Right lobe of liver (tissue), 6 donors: Measurements from ENCODE around the gene LTB. TPM values are rescaled to one million over a fixed set of nuclear protein-coding genes. Genes with fewer than 3 reads are reported as not detected.

ENCODE experiments used
- ATAC-seq, 4 donors: fragments of 200-7000 bp; cut with Tn5 transposase; one replicate each; pipeline ENCODE4 v1.9.1; 2020; ENCODE audit warnings: mild to moderate bottlenecking in 4 of 4, moderate library complexity in 4 of 4
- DNase-seq, 3 donors: peaks; one replicate each; pipeline ENCODE4 v3.0.0-alpha.2; 2020
- H3K27ac ChIP-seq, 3 donors: fragments of 200-600 bp; one replicate each; pipeline ENCODE4 v1.8.0; 2022
- H3K27me3 ChIP-seq, 2 donors: fragments of 200-600 bp; one replicate each; pipeline ENCODE4 v1.8.0; 2022
- H3K36me3 ChIP-seq, 4 donors: fragments of 200-600 bp; sonication (generic) in 1 of 4; one replicate each; pipeline versions ENCODE4 v1.5.1 to v1.8.0; 2017 to 2022; ENCODE audit warnings: control low read depth in 1 of 4
- H3K4me1 ChIP-seq, 4 donors: fragments of 200-600 bp; sonication (generic) in 1 of 4; one replicate each; pipeline versions ENCODE4 v1.5.1 to v1.8.0; 2017 to 2022; ENCODE audit warnings: control low read depth in 1 of 4
- H3K4me3 ChIP-seq, 3 donors: fragments of 200-600 bp; one replicate each; pipeline ENCODE4 v1.8.0; 2022
- H3K9me3 ChIP-seq, 4 donors: fragments of 200-600 bp; sonication (generic) in 1 of 4; one replicate each; pipeline versions ENCODE4 v1.5.1 to v1.8.0; 2017 to 2022; ENCODE audit warnings: control low read depth in 1 of 4
- POLR2A ChIP-seq: fragments of 450-650 bp; IDR thresholded peaks from one replicate; pipeline ENCODE4 v1.6.1; 2017; ENCODE audit warnings: antibody characterized with exemption, mild to moderate bottlenecking
- WGBS: methylation state at CpG from one replicate; pipeline ENCODE4 v1.1.6; 2018; ENCODE audit warnings: low coverage, low lambda C conversion rate; ENCODE audit not compliant: insufficient coverage; ENCODE audit errors: missing lambda C conversion rate; 5-methylcytosine and 5-hydroxymethylcytosine counted together
- intact Hi-C, 2 donors: fragments of 100-400 bp; cut with DNase I; formaldehyde crosslinking; loops; one replicate each; pipeline versions ENCODE4 v1.11.2 to v1.14.1; 2022
- total RNA-seq, 6 experiments: library from RNA; depleted of rRNA in 2 of 6; stranded (reverse); fragments of >200 nt in 2 of 6; fragmentation: NEBNext Ultra II Directional in 3 of 6; extraction: Animal tissue kit (Norgen Biotek cat#: 25700) in 3 of 6; gene quantifications; one replicate each; pipeline versions ENCODE4 v1.1.0 to v1.2.4, GENCODE V29; 2016 to 2023
- TF ChIP-seq, protein P1 (sequence below), 4 donors: fragments of 200-600 bp in 3 of 4; fragments of 450-650 bp in 1 of 4; IDR thresholded peaks; one replicate each; pipeline versions ENCODE4 v1.5.1 to v1.8.0; 2016 to 2022; ENCODE audit warnings: antibody characterized with exemption in 4 of 4, mild to moderate bottlenecking in 2 of 4
- donor health status: DM: no; HTN: yes; CAD: no.
- donor health status: DM: no; HTN: no; CAD: no.
- donor health status: DM: no; HTN: no; CAD: no.
- donor health status: DM: no; HTN: yes; CAD: no.
- donor health status: DM: no; HTN: yes; CAD: no.

The LTB gene
- total RNA-seq, 6 experiments from 2014 or later: 0.28 to 2.2 (median 0.62) TPM

DNA sequence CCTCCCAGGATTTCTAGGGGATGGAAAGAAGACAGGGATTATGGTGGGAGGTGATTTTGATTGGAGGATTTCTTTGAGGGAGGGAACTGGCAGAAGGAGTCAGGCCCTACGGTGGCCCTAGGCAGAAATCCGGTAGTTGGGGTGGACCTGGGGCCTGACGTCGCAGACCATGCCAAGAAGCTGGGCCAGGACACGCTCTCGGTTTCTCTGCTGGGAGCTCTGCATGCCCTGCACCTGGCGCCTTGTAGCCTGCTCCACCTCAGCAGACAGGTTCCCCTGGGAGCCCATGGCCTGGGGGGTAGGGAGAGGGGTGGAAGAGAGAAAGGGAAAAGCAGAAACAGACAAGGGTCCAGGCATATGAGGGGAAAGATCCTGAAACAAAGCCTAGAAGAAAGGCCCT lies 36.9 kb downstream of the LTB start:
- H3K4me3 ChIP-seq: no peak overlapping the region
- TF ChIP-seq, protein P1, sequence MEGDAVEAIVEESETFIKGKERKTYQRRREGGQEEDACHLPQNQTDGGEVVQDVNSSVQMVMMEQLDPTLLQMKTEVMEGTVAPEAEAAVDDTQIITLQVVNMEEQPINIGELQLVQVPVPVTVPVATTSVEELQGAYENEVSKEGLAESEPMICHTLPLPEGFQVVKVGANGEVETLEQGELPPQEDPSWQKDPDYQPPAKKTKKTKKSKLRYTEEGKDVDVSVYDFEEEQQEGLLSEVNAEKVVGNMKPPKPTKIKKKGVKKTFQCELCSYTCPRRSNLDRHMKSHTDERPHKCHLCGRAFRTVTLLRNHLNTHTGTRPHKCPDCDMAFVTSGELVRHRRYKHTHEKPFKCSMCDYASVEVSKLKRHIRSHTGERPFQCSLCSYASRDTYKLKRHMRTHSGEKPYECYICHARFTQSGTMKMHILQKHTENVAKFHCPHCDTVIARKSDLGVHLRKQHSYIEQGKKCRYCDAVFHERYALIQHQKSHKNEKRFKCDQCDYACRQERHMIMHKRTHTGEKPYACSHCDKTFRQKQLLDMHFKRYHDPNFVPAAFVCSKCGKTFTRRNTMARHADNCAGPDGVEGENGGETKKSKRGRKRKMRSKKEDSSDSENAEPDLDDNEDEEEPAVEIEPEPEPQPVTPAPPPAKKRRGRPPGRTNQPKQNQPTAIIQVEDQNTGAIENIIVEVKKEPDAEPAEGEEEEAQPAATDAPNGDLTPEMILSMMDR (IDR thresholded peaks at IDR 0.05): no peak
- no peak for TF ChIP-seq POLR2A
- ATAC-seq: no peak
- intact Hi-C loops: loop anchor here in 1 of 2 donors (5.0 kb wide), 1 partner anchor 57 kb away; no protein-coding TSS in a partner anchor
- no peak overlapping the region for H3K27ac ChIP-seq
- WGBS: 60% methylated on average over 6 of the region's 7 CpGs
- no peaks in the 10 kb centered on the region for H3K9me3 ChIP-seq
- H3K4me1 ChIP-seq: peaks cover 0 to 21% (median 9%) of the 10 kb centered on the region in 4 donors
- DNase-seq: no peak
- no peaks in the 10 kb centered on the region for H3K27me3 ChIP-seq
- peaks cover 0 to 10% (median 2%) of the 10 kb centered on the region in 4 donors for H3K36me3 ChIP-seq

- Histone ChIP-seq H3K9me3 (no peaks in the 10 kb centered on the region), H3K27me3 (no peaks in the 10 kb centered on the region), H3K36me3 (peaks cover 0 to 14% (median 2%) of the 10 kb centered on the region in 4 donors), H3K27ac (no peak overlapping the region), H3K4me3 (no peak overlapping the region), H3K4me1 (peaks cover 0 to 27% (median 14%) of the 10 kb centered on the region in 4 donors)
- intact Hi-C loops: loop anchor here in 1 of 2 donors (5.0 kb wide), 1 partner anchor 58 kb away; no protein-coding TSS in a partner anchor
- no peak for TF ChIP-seq POLR2A
- TF ChIP-seq, protein P1 (IDR thresholded peaks at IDR 0.05): no peak
- WGBS: 71% methylated on average over 2 of the region's 2 CpGs
- DNase-seq (no peak), ATAC-seq (no peak)
Observed at GRCh38 chr6:31544676-31545075, 37.5 kb downstream of the LTB start.

DNA sequence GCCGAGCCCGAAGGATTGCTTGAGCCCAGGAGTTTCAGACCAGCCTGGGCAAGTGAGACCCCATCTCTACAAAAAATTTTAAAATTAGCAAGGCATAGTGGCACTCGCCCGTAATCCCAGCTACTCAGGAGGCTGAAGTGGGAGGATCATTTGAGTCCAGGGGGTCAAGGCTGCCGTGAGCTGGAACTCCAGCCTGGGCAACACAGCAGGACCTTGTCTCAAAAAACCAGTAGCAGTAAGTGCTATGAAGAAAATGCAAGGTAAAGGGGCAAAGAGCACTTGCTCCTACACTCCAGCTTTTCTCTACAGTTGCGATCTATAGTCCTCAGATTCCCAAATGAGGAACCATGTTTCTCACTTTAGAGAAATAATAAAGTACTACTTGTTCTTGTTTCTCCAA lies 38.6 kb downstream of the LTB start:
- DNase-seq: no peak
- no peak for ATAC-seq
- Histone ChIP-seq H3K27me3 (no peaks in the 10 kb centered on the region), H3K4me3 (no peak overlapping the region), H3K36me3 (peaks cover 0 to 16% (median 3%) of the 10 kb centered on the region in 4 donors), H3K27ac (no peak overlapping the region), H3K9me3 (no peaks in the 10 kb centered on the region), H3K4me1 (peaks cover 0 to 36% (median 17%) of the 10 kb centered on the region in 4 donors)
- WGBS: 95% methylated on average over 4 of the region's 6 CpGs
- TF ChIP-seq POLR2A: no peak
- TF ChIP-seq, protein P1 (IDR thresholded peaks at IDR 0.05): no peak
- intact Hi-C loops: no loop called here

- under 1% methylated on average over 35 of the region's 43 CpGs for WGBS
- H3K36me3 ChIP-seq: peaks cover 0 to 34% (median 12%) of the 10 kb centered on the region in 4 donors
- intact Hi-C loops: no loop called here
- peak within 1 kb of the TSS; percentile 56 to 78 (median 78) for H3K4me3 ChIP-seq
- TF ChIP-seq, protein P1 (IDR thresholded peaks at IDR 0.05): no peak
- TF ChIP-seq POLR2A: peak; percentile 72
- H3K27me3 ChIP-seq: no peaks in the 10 kb centered on the region
- ATAC-seq (peak; percentile 83 to 90 (median 88)), DNase-seq (peak; percentile 96 to 97 (median 97))
- peak within 1 kb of the TSS; percentile 88 to 98 (median 97) for H3K27ac ChIP-seq
- peaks cover 0 to 29% (median 13%) of the 10 kb centered on the region in 4 donors for H3K4me1 ChIP-seq
- no peaks in the 10 kb centered on the region for H3K9me3 ChIP-seq
Observed at GRCh38 chr6:31541658-31542521, 40.3 kb downstream of the LTB start, which contains the start of gene DDX39B. Gene DDX39B, minus strand, starts transcription at chr6:31542003. Its CDS starts 1,471 bp downstream, at chr6:31540532.
